HepG2 (cell line): ENCODE results near the gene ZNF100. TPM values are rescaled to one million over a fixed set of nuclear protein-coding genes. Genes with fewer than 3 reads are reported as not detected.

Experiments
- AKNA ChIP-seq: sonication (generic); formaldehyde crosslinking; IDR thresholded peaks from 2 replicates; pipeline ENCODE4 v1.4.0; 2020; ENCODE audit warnings: missing genetic modification reagents, borderline replicate concordance
- KDM5B ChIP-seq: sonication (generic); formaldehyde crosslinking; IDR thresholded peaks from 2 replicates; pipeline ENCODE4 v1.4.0; 2020; ENCODE audit warnings: missing genetic modification reagents, mild to moderate bottlenecking, borderline replicate concordance
- KLF6 ChIP-seq: IDR thresholded peaks from 2 replicates; pipeline ENCODE4 v1.8.0; 2016; ENCODE audit warnings: missing biosample characterization, missing genetic modification reagents
- LBX2 ChIP-seq: sonication (generic); formaldehyde crosslinking; IDR thresholded peaks from 2 replicates; pipeline ENCODE4 v1.5.0; 2020; ENCODE audit warnings: missing genetic modification reagents, mild to moderate bottlenecking, borderline replicate concordance
- MEF2D ChIP-seq: sonication (generic); formaldehyde crosslinking; IDR thresholded peaks from 2 replicates; pipeline ENCODE4 v1.5.1; 2020; ENCODE audit warnings: mild to moderate bottlenecking, missing genetic modification reagents
- NONO ChIP-seq, 2 experiments: fragments of 450-650 bp in 1 of 2; sonication (generic) in 1 of 2; formaldehyde crosslinking in 1 of 2; IDR thresholded peaks in 1 of 2; conservative IDR thresholded peaks in 1 of 2; 2 replicates each; pipeline versions ENCODE4 v1.6.1 to v1.8.0; 2017 to 2022; ENCODE audit warnings: mild to moderate bottlenecking in 1 of 2, missing genetic modification reagents in 1 of 2, moderate library complexity in 1 of 2
- SP140L ChIP-seq: sonication (generic); formaldehyde crosslinking; IDR thresholded peaks from 2 replicates; pipeline ENCODE4 v1.4.0; 2020; ENCODE audit warnings: missing genetic modification reagents, borderline replicate concordance
- THYN1 ChIP-seq: sonication (generic); formaldehyde crosslinking; IDR thresholded peaks from 2 replicates; pipeline ENCODE4 v1.8.1; 2023; ENCODE audit warnings: low read depth, mild to moderate bottlenecking, moderate library complexity, missing genetic modification reagents, borderline replicate concordance
- ZNF468 ChIP-seq: sonication (generic); formaldehyde crosslinking; IDR thresholded peaks from 2 replicates; pipeline ENCODE4 v1.8.0; 2022; ENCODE audit warnings: mild to moderate bottlenecking, moderate library complexity, missing genetic modification reagents
- ZNF510 ChIP-seq: sonication (generic); formaldehyde crosslinking; IDR thresholded peaks from 2 replicates; pipeline ENCODE4 v1.4.0; 2020; ENCODE audit warnings: low read depth, mild to moderate bottlenecking, missing genetic modification reagents
- ZNF891 ChIP-seq: sonication (generic); formaldehyde crosslinking; IDR thresholded peaks from 2 replicates; pipeline ENCODE4 v1.5.0; 2020; ENCODE audit warnings: mild to moderate bottlenecking, missing genetic modification reagents
- polyA plus RNA-seq, 8 experiments: library from polyadenylated mRNA; depleted of rRNA in 3 of 8; stranded (reverse) in 7 of 8; unstranded in 1 of 8; fragments of >200 nt; fragmentation: Illumina TruSeq in 4 of 8; extraction: Trizol in 4 of 8; gene quantifications; 2 replicates each; pipeline versions ENCODE4 v1.2.1 to v1.2.3, GENCODE V29; 2011 to 2016; ENCODE audit warnings: low read depth in 4 of 8, missing spikeins in 1 of 8, mixed read lengths in 1 of 8; ENCODE audit not compliant: insufficient read depth in 1 of 8
- total RNA-seq, 5 experiments: library from RNA; depleted of rRNA; stranded (reverse); fragments of >200 nt; fragmentation: Illumina TruSeq; extraction: Trizol; gene quantifications; 2 replicates each; pipeline ENCODE4 v1.2.3, GENCODE V29; 2016; ENCODE audit warnings: low read depth in 1 of 5
- TF ChIP-seq, protein P1 (sequence below): IDR thresholded peaks from 2 replicates; pipeline ENCODE4 v1.6.1; 2018; ENCODE audit warnings: missing genetic modification reagents, mild to moderate bottlenecking, missing compliant biosample characterization
- TF ChIP-seq, protein P2 (sequence below): sonication (generic); formaldehyde crosslinking; IDR thresholded peaks from 2 replicates; pipeline ENCODE4 v1.4.0; 2020; ENCODE audit warnings: missing genetic modification reagents, mild to moderate bottlenecking, borderline replicate concordance
- TF ChIP-seq, protein P3 (sequence below): fragments of 450-650 bp; IDR thresholded peaks from 2 replicates; pipeline ENCODE4 v1.6.1; 2016
- TF ChIP-seq, protein P4 (sequence below), 2 experiments: fragments of 450-650 bp in 1 of 2; sonication (generic) in 1 of 2; formaldehyde crosslinking; IDR thresholded peaks; 2 replicates each; pipeline versions ENCODE4 v1.5.0 to v1.8.0; 2020 to 2022; ENCODE audit warnings: mild to moderate bottlenecking in 1 of 2, missing genetic modification reagents in 1 of 2

The ZNF100 gene
- total and polyA plus RNA-seq, 2 of the 13 experiments (the other 11 are each of a cell fraction or from before 2014, with no cell fraction given), result 2.5 to 11.4 TPM

DNA sequence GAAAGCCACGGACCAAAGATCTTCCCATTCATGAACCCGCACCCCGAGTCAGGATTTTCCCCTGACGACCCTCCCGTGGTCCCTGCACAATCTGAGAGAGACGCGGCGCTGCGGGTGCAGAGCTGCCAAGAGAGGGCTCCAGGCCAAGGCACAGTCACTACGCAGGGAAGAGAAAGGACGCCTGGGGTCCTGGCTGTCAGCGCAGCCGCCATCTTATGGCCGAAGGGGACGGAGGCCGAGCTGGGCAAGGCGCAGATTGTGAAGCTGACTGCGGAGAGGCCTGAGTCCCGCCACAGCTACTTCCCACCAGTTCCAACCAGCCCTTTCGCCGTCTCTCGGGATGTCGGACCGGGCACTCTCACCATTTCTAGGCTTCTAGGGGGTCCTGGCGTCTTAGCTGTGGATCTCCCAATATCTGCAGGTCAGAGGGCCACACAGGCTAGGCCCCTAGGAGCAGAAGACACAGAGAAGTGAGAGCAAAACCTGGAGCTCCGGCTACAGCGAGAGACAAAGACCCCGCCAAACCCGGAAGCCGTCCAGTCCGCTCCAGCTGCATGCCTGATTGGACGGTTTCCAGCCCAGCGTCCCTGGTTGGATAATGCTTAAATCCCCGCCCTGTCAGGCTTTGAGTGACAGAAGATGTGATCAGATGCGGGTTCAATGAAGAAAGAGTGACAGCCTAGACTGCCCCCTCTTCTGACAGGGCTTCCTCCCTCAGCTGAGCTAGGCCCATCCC is at the start of gene ZNF100 (continued):
- TF ChIP-seq, protein P1, sequence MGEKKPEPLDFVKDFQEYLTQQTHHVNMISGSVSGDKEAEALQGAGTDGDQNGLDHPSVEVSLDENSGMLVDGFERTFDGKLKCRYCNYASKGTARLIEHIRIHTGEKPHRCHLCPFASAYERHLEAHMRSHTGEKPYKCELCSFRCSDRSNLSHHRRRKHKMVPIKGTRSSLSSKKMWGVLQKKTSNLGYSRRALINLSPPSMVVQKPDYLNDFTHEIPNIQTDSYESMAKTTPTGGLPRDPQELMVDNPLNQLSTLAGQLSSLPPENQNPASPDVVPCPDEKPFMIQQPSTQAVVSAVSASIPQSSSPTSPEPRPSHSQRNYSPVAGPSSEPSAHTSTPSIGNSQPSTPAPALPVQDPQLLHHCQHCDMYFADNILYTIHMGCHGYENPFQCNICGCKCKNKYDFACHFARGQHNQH (CRISPR knock-in tag), result no peak
- TF ChIP-seq, protein P2, sequence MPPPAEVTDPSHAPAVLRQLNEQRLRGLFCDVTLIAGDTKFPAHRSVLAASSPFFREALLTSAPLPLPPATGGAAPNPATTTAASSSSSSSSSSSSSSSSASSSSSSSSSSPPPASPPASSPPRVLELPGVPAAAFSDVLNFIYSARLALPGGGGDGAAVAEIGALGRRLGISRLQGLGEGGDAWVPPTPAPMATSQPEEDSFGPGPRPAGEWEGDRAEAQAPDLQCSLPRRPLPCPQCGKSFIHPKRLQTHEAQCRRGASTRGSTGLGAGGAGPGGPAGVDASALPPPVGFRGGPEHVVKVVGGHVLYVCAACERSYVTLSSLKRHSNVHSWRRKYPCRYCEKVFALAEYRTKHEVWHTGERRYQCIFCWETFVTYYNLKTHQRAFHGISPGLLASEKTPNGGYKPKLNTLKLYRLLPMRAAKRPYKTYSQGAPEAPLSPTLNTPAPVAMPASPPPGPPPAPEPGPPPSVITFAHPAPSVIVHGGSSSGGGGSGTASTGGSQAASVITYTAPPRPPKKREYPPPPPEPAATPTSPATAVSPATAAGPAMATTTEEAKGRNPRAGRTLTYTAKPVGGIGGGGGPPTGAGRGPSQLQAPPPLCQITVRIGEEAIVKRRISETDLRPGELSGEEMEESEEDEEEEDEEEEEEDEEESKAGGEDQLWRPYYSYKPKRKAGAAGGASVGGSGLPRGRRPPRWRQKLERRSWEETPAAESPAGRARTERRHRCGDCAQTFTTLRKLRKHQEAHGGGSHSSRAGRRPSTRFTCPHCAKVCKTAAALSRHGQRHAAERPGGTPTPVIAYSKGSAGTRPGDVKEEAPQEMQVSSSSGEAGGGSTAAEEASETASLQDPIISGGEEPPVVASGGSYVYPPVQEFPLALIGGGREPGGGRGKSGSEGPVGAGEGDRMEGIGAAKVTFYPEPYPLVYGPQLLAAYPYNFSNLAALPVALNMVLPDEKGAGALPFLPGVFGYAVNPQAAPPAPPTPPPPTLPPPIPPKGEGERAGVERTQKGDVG (CRISPR knock-in tag), result no peak
- TF ChIP-seq KLF6, result no peak
- no peak for TF ChIP-seq ZNF510 (CRISPR knock-in tag)
- no peak for TF ChIP-seq SP140L
- no peak for TF ChIP-seq AKNA
- TF ChIP-seq, protein P3, sequence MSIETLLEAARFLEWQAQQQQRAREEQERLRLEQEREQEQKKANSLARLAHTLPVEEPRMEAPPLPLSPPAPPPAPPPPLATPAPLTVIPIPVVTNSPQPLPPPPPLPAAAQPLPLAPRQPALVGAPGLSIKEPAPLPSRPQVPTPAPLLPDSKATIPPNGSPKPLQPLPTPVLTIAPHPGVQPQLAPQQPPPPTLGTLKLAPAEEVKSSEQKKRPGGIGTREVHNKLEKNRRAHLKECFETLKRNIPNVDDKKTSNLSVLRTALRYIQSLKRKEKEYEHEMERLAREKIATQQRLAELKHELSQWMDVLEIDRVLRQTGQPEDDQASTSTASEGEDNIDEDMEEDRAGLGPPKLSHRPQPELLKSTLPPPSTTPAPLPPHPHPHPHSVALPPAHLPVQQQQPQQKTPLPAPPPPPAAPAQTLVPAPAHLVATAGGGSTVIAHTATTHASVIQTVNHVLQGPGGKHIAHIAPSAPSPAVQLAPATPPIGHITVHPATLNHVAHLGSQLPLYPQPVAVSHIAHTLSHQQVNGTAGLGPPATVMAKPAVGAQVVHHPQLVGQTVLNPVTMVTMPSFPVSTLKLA, result no peak
- TF ChIP-seq NONO (IDR thresholded peaks at IDR 0.05), result no peak
- TF ChIP-seq NONO (CRISPR knock-in tag; conservative IDR thresholded peaks at IDR 0.05), result no peak
- TF ChIP-seq, protein P4, sequence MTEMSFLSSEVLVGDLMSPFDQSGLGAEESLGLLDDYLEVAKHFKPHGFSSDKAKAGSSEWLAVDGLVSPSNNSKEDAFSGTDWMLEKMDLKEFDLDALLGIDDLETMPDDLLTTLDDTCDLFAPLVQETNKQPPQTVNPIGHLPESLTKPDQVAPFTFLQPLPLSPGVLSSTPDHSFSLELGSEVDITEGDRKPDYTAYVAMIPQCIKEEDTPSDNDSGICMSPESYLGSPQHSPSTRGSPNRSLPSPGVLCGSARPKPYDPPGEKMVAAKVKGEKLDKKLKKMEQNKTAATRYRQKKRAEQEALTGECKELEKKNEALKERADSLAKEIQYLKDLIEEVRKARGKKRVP (CRISPR knock-in tag; IDR thresholded peaks at IDR 0.05), result no peak
- TF ChIP-seq LBX2 (CRISPR knock-in tag), result no peak
- 0 out of 2 replicates have a peak, but pooled peaks have one; percentile 25 for TF ChIP-seq MEF2D (CRISPR knock-in tag)
- TF ChIP-seq THYN1 (CRISPR knock-in tag), result no peak
- TF ChIP-seq ZNF891, result peak; percentile 80
- peak; percentile 56; the same call in 1 of the 2 replicates for TF ChIP-seq KDM5B (CRISPR knock-in tag)
- TF ChIP-seq ZNF468 (CRISPR knock-in tag), result no peak
